Stomach (tissue), 9 donors: ENCODE measurements around the gene TMEM119. TPM values are rescaled to one million over a fixed set of nuclear protein-coding genes. Genes with fewer than 3 reads are reported as not detected.

Source experiments
- DNase-seq, 2 donors: peaks; one replicate each; pipeline versions ENCODE4 v3.0.0 to v3.0.0-alpha.2; 2013 to 2019
- H3K27ac ChIP-seq, 5 donors: fragments of 200-600 bp in 4 of 5; sonication (generic) in 4 of 5; one replicate each; pipeline ENCODE4 v1.5.1; 2013 to 2019; ENCODE audit warnings: mild to moderate bottlenecking in 1 of 5, moderate library complexity in 1 of 5
- H3K27me3 ChIP-seq, 3 donors: fragments of 200-600 bp; sonication (generic); one replicate each; pipeline ENCODE4 v1.5.1; 2017 to 2019; ENCODE audit warnings: mixed run types in 1 of 3
- H3K36me3 ChIP-seq, 4 donors: fragments of 200-600 bp; sonication (generic); 1 replicate in 3 of 4; 2 replicates in 1 of 4; pipeline ENCODE4 v1.5.1; 2016 to 2019
- H3K4me1 ChIP-seq, 4 donors: fragments of 200-600 bp; sonication (generic); one replicate each; pipeline ENCODE4 v1.5.1; 2016 to 2019
- H3K4me3 ChIP-seq, 4 donors: fragments of 200-600 bp; sonication (generic) in 3 of 4; one replicate each; pipeline ENCODE4 v1.5.1; 2016 to 2019; ENCODE audit warnings: mild to moderate bottlenecking in 1 of 4
- H3K9me3 ChIP-seq, 4 donors: fragments of 200-600 bp; sonication (generic); one replicate each; pipeline ENCODE4 v1.5.1; 2016 to 2019
- EP300 ChIP-seq: sonication (generic); formaldehyde crosslinking; IDR thresholded peaks from one replicate; pipeline ENCODE4 v1.6.1; 2017; ENCODE audit warnings: antibody characterized with exemption
- POLR2A ChIP-seq, 4 donors: fragments of 450-650 bp; IDR thresholded peaks; one replicate each; pipeline ENCODE4 v1.6.1; 2016; ENCODE audit warnings: antibody characterized with exemption in 4 of 4, control low read depth in 2 of 4, mild to moderate bottlenecking in 1 of 4, moderate library complexity in 1 of 4
- POLR2AphosphoS5 ChIP-seq, 3 donors: sonication (generic); formaldehyde crosslinking; IDR thresholded peaks; one replicate each; pipeline ENCODE4 v1.6.1; 2016; ENCODE audit warnings: antibody characterized with exemption in 3 of 3
- whole genome bisulfite sequencing, 5 donors: extraction: QIAGEN DNeasy Blood & Tissue Kit in 3 of 5; methylation state at CpG; one replicate each; pipeline versions ENCODE4 v1.1.5 to v1.1.7; 2013 to 2018; 5-methylcytosine and 5-hydroxymethylcytosine counted together
- intact Hi-C: fragments of 100-400 bp; cut with DNase I; formaldehyde crosslinking; loops from one replicate; pipeline ENCODE4 v1.15.1; 2023; ENCODE audit warnings: low total_unique reads
- polyA plus RNA-seq, 3 donors: library from polyadenylated mRNA; stranded (reverse); fragments of 200-250 nt; gene quantifications; one replicate each; pipeline ENCODE4 v1.2.3, GENCODE V29; 2013
- total RNA-seq, 5 donors: library from RNA; depleted of rRNA; stranded (reverse); fragments of >200 nt; gene quantifications; one replicate each; pipeline versions ENCODE4 v1.1.0 to v1.2.3, GENCODE V29; 2014 to 2016
- TF ChIP-seq, protein P1 (sequence below), 7 experiments: fragments of 450-650 bp in 4 of 7; fragments of 200-600 bp in 3 of 7; sonication (generic) in 3 of 7; IDR thresholded peaks; one replicate each; pipeline ENCODE4 v1.5.1; 2016 to 2019; ENCODE audit warnings: antibody characterized with exemption in 7 of 7, control low read depth in 2 of 7, mild to moderate bottlenecking in 1 of 7
- donor health status: healthy with polysubstance abuse.
- donor health status: Bipolar disorder and iron deficiency.
- donor health status: healthy.

TMEM119 gene
- total and polyA plus RNA-seq, 8 donors: 0.45 to 17.1 (median 11.2) TPM; not detected in 1

- H3K27me3 ChIP-seq: no peaks in the 10 kb centered on the region
- WGBS, 5 donors: 84 to 93% (median 92%) methylated on average over 3 of the region's 3 CpGs
- intact Hi-C loops: loop anchor here (5.0 to 10.0 kb wide), 2 partner anchors 57 to 240 kb away; no protein-coding TSS in a partner anchor
- no peak overlapping the region for H3K4me3 ChIP-seq
- H3K9me3 ChIP-seq: no peaks in the 10 kb centered on the region
- H3K36me3 ChIP-seq: peaks cover 33 to 61% (median 61%) of the 10 kb centered on the region in 4 donors
- TF ChIP-seq, protein P1, sequence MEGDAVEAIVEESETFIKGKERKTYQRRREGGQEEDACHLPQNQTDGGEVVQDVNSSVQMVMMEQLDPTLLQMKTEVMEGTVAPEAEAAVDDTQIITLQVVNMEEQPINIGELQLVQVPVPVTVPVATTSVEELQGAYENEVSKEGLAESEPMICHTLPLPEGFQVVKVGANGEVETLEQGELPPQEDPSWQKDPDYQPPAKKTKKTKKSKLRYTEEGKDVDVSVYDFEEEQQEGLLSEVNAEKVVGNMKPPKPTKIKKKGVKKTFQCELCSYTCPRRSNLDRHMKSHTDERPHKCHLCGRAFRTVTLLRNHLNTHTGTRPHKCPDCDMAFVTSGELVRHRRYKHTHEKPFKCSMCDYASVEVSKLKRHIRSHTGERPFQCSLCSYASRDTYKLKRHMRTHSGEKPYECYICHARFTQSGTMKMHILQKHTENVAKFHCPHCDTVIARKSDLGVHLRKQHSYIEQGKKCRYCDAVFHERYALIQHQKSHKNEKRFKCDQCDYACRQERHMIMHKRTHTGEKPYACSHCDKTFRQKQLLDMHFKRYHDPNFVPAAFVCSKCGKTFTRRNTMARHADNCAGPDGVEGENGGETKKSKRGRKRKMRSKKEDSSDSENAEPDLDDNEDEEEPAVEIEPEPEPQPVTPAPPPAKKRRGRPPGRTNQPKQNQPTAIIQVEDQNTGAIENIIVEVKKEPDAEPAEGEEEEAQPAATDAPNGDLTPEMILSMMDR (IDR thresholded peaks at IDR 0.05): no peak
- TF ChIP-seq POLR2AphosphoS5 (IDR thresholded peaks at IDR 0.05): no peak
- TF ChIP-seq POLR2A (IDR thresholded peaks at IDR 0.05): no peak
- TF ChIP-seq EP300: no peak
- H3K27ac ChIP-seq: peak overlapping the region in 3 of 5 donors; percentile 83 to 96 (median 89)
- DNase-seq: no peak
- H3K4me1 ChIP-seq: peaks cover 15 to 70% (median 45%) of the 10 kb centered on the region in 4 donors
These were observed 32.7 kb downstream of the TMEM119 start for GRCh38 chr12:108565146-108565545.

DNA sequence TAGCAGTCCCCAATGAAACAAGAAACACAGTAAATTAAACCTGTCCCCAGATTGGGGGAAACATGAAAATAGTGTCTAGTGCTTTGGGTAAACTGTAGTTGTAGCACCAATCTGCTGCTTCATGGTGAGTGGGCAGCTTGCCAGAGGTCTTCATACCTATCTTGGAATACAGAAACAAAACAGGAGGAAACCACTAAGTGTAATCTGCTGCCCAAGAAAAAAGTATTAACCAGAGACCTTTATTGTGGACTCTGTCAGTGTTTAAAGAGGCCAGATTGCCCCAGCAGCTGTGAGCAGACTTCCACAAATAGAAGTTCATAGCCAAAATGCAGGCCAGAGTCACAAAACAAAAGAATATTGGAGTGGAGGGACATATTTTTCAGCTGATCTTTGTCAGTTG lies 33.2 kb downstream of the TMEM119 start:
- Histone ChIP-seq H3K27ac (peak overlapping the region in 3 of 5 donors; percentile 83 to 96 (median 89)), H3K4me1 (peaks cover 20 to 74% (median 49%) of the 10 kb centered on the region in 4 donors), H3K4me3 (no peak overlapping the region), H3K36me3 (peaks cover 33 to 57% (median 56%) of the 10 kb centered on the region in 4 donors), H3K9me3 (no peaks in the 10 kb centered on the region), H3K27me3 (no peaks in the 10 kb centered on the region)
- TF ChIP-seq POLR2A (IDR thresholded peaks at IDR 0.05) (no peak), EP300 (no peak), POLR2AphosphoS5 (IDR thresholded peaks at IDR 0.05) (no peak)
- TF ChIP-seq, protein P1 (IDR thresholded peaks at IDR 0.05): no peak
- DNase-seq: no peak
- intact Hi-C loops: loop anchor here (5.0 to 10.0 kb wide), 2 partner anchors 58 to 240 kb away; no protein-coding TSS in a partner anchor

DNA sequence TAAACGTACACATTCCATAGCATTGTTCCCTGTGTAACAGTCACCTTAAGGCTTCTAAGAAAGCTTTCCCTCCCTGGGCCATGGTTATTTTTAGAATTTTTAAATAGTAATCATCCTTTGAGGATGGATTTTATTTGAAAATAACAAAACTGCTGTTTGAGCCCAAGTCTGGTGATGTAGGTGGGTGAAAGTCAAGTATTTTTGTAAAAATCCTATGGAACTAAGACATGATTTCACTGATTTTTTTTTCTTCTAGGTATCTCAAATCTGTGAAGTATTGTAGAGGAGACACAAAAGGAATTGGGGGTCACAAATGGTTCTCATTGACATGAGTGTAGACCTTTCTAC lies 34.1 kb downstream of the TMEM119 start:
- DNase-seq: no peak
- peak overlapping the region in 4 of 5 donors; percentile 87 to 96 (median 90) for H3K27ac ChIP-seq

GRCh38 chr12:108563136-108563803 lies 34.6 kb downstream of the TMEM119 start:
- H3K27ac ChIP-seq: peak overlapping the region; percentile 87 to 96 (median 89)
- no peaks in the 10 kb centered on the region for H3K27me3 ChIP-seq
- H3K4me3 ChIP-seq: peak overlapping the region; percentile 88 to 99 (median 97)
- intact Hi-C loops: loop anchor here (10.0 kb wide), 1 partner anchor 242 kb away; no protein-coding TSS in a partner anchor
- peaks cover 23 to 43% (median 42%) of the 10 kb centered on the region in 4 donors for H3K36me3 ChIP-seq
- 0 to 2% (median 1%) methylated on average over 14 of the region's 14 CpGs for WGBS, 5 donors
- peak; percentile 81 to 95 for DNase-seq
- peaks cover 34 to 82% (median 64%) of the 10 kb centered on the region in 4 donors for H3K4me1 ChIP-seq
- H3K9me3 ChIP-seq: no peaks in the 10 kb centered on the region
- no peak for TF ChIP-seq EP300
- peak; percentile 35 to 80 (median 48) for TF ChIP-seq POLR2AphosphoS5 (IDR thresholded peaks at IDR 0.05)
- TF ChIP-seq, protein P1 (IDR thresholded peaks at IDR 0.05): peak in 5 of 7 experiments; percentile 62 to 89 (median 77)
- no peak for TF ChIP-seq POLR2A (IDR thresholded peaks at IDR 0.05)

More for the DNA sequence above, 34.1 kb downstream of the TMEM119 start:
- TF ChIP-seq, protein P1 (IDR thresholded peaks at IDR 0.05): peak in 1 of 7 experiments; percentile 14
- TF ChIP-seq POLR2A (IDR thresholded peaks at IDR 0.05): no peak
- peaks cover 29 to 82% (median 59%) of the 10 kb centered on the region in 4 donors for H3K4me1 ChIP-seq
- peaks cover 25 to 47% (median 47%) of the 10 kb centered on the region in 4 donors for H3K36me3 ChIP-seq
- H3K27me3 ChIP-seq: no peaks in the 10 kb centered on the region
- intact Hi-C loops: loop anchor here (10.0 kb wide), 1 partner anchor 241 kb away; no protein-coding TSS in a partner anchor
- WGBS, 5 donors: 0 to 4% (median 2%) methylated on average over 1 of the region's 1 CpG
- peak overlapping the region; percentile 88 to 99 (median 97) for H3K4me3 ChIP-seq
- no peaks in the 10 kb centered on the region for H3K9me3 ChIP-seq
